Hepatocyte (in vitro differentiated cells): ENCODE measurements around the gene UBAP2. TPM values are rescaled to one million over a fixed set of nuclear protein-coding genes. Genes with fewer than 3 reads are reported as not detected.

Experiments used
- DNase-seq: peaks from one replicate; pipeline ENCODE4 v3.0.0-alpha.2; 2016; ENCODE audit warnings: low spot score
- H2AFZ ChIP-seq: fragments of 200-600 bp; sonication (generic); 2 replicates; pipeline ENCODE4 v1.6.0; 2016; ENCODE audit warnings: antibody characterized with exemption, mild to moderate bottlenecking
- H3K27ac ChIP-seq: fragments of 200-600 bp; sonication (generic); 2 replicates; pipeline ENCODE4 v1.5.1; 2016; ENCODE audit warnings: mild to moderate bottlenecking
- H3K27me3 ChIP-seq: fragments of 200-600 bp; sonication (generic); 2 replicates; pipeline ENCODE4 v1.6.1; 2016
- H3K36me3 ChIP-seq: fragments of 200-600 bp; sonication (generic); replicated peaks from 2 replicates; pipeline ENCODE4 v1.5.1; 2016; ENCODE audit warnings: low read depth; ENCODE audit not compliant: insufficient read depth
- H3K4me1 ChIP-seq: fragments of 200-600 bp; sonication (generic); 2 replicates; pipeline ENCODE4 v1.5.1; 2016; ENCODE audit warnings: mild to moderate bottlenecking, moderate library complexity; ENCODE audit not compliant: insufficient read depth
- H3K4me2 ChIP-seq: fragments of 200-600 bp; sonication (generic); 2 replicates; pipeline ENCODE4 v1.6.0; 2016
- H3K4me3 ChIP-seq: fragments of 200-600 bp; sonication (generic); 2 replicates; pipeline ENCODE4 v1.5.1; 2016; ENCODE audit warnings: mild to moderate bottlenecking
- H3K79me2 ChIP-seq: fragments of 200-600 bp; sonication (generic); 2 replicates; pipeline ENCODE4 v1.6.0; 2017; ENCODE audit warnings: mild to moderate bottlenecking
- H3K9me2 ChIP-seq: fragments of 200-600 bp; sonication (generic); replicated peaks from 2 replicates; pipeline ENCODE4 v1.6.0; 2017; ENCODE audit warnings: mild to moderate bottlenecking; ENCODE audit not compliant: insufficient read depth
- H3K9me3 ChIP-seq: fragments of 200-600 bp; sonication (generic); 2 replicates; pipeline ENCODE4 v1.5.1; 2016; ENCODE audit warnings: low read depth, mild to moderate bottlenecking
- H4K20me1 ChIP-seq: fragments of 200-600 bp; sonication (generic); 2 replicates; pipeline ENCODE4 v1.6.0; 2016; ENCODE audit warnings: mild to moderate bottlenecking; ENCODE audit not compliant: insufficient read depth, poor library complexity, severe bottlenecking
- CTCF ChIP-seq: fragments of 200-600 bp; sonication (generic); IDR thresholded peaks from 2 replicates; pipeline ENCODE4 v1.5.1; 2016; ENCODE audit warnings: antibody characterized with exemption, mild to moderate bottlenecking; ENCODE audit not compliant: poor library complexity
- EZH2 ChIP-seq: fragments of 200-600 bp; sonication (generic); IDR thresholded peaks from 2 replicates; pipeline ENCODE4 v1.6.1; 2016; ENCODE audit warnings: antibody characterized with exemption, mild to moderate bottlenecking, borderline replicate concordance
- EZH2phosphoT487 ChIP-seq: fragments of 200-600 bp; sonication (generic); IDR thresholded peaks from one replicate; pipeline ENCODE4 v1.6.1; 2018; ENCODE audit warnings: antibody characterized with exemption, mild to moderate bottlenecking, low read depth, moderate library complexity; ENCODE audit not compliant: unreplicated experiment, severe bottlenecking
- WGBS: methylation state at CpG from one replicate; pipeline ENCODE4 v1.1.6; 2016; ENCODE audit warnings: low lambda C conversion rate; ENCODE audit errors: missing lambda C conversion rate; 5-methylcytosine and 5-hydroxymethylcytosine counted together
- polyA plus RNA-seq: library from polyadenylated mRNA; unstranded; fragments of >200 nt; fragmentation: Nextera tagmentation; extraction: Ambion mirVana; gene quantifications from 2 replicates; pipeline ENCODE4 v1.2.1, GENCODE V29; 2016
- total RNA-seq: library from RNA; depleted of rRNA; stranded (reverse); fragments of >200 nt; gene quantifications from 2 replicates; pipeline ENCODE4 v1.2.3, GENCODE V29; 2014

UBAP2 gene
- total and polyA plus RNA-seq, 2 experiments from 2014 or later = 22.4 to 24.9 TPM

DNA sequence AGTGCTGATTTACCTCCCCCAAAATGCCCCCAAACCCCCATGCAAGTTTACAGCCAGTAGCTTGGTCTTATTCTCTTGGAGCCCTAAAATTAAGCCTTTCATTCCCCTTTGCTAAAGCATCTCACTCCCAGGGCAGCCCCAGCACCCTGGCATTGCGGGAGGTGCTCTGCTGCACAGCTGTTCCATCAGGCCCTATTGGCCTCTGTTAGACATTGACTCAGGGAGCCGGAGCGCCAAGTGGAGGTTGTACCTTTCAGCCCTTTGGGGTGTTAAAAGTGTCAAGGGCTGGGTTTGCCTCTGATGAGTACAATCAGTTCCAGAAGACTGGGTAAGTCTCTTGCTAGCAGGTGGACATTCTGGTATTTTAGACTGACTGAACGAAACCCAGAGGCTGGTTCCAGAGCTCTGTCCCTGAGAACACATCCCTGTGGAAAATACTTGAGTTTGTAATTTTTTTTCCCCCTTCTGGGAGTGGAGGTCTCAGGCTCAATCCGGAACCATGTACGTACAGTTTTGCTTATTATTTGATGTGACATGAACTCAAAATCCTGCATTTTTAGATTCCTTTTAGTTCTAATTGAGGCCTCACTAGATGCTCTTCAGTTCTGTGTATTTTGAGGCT is 129.3 kb downstream of the UBAP2 start:
- no peaks in the 10 kb centered on the region for H3K9me3 ChIP-seq
- no peak for DNase-seq
- peak overlapping the region; percentile 37 for H3K27ac ChIP-seq
- H2AFZ ChIP-seq = no peak overlapping the region
- H3K9me2 ChIP-seq = no peaks in the 10 kb centered on the region
- no peak for TF ChIP-seq EZH2
- no peak for TF ChIP-seq CTCF
- TF ChIP-seq EZH2phosphoT487 = no peak
- peaks cover 9% of the 10 kb centered on the region for H4K20me1 ChIP-seq
- no peak overlapping the region for H3K4me2 ChIP-seq
- WGBS = 95% methylated on average over 6 of the region's 6 CpGs
- no peaks in the 10 kb centered on the region for H3K36me3 ChIP-seq
- H3K79me2 ChIP-seq = peaks cover 18% of the 10 kb centered on the region
- H3K4me1 ChIP-seq = no peaks in the 10 kb centered on the region
- no peaks in the 10 kb centered on the region for H3K27me3 ChIP-seq
- no peak overlapping the region for H3K4me3 ChIP-seq

DNA sequence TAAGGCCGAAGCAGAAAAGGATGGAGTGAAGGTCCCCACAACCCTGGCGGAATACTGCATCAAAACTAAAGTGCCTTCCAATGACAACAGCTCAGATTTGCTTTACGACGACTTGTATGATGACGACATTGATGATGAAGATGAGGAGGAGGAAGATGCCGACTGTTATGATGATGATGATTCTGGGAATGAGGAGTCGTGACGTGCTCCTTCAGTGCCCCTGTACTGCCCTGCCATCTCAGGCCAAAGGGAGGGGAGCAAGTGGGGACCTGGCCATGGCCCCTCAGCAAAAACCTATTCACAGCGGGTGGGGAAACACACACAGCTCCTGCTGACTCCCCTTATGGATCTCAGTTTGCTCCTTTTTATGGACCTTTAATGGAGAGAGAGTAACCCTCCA is 131.7 kb downstream of the UBAP2 start:
- H3K36me3 ChIP-seq = peaks cover 5% of the 10 kb centered on the region
- no peak overlapping the region for H3K4me3 ChIP-seq
- H4K20me1 ChIP-seq = peaks cover 11% of the 10 kb centered on the region
- no peaks in the 10 kb centered on the region for H3K9me3 ChIP-seq
- no peak overlapping the region for H2AFZ ChIP-seq
- no peak overlapping the region for H3K4me2 ChIP-seq
- no peaks in the 10 kb centered on the region for H3K9me2 ChIP-seq
- 96% methylated on average over 9 of the region's 9 CpGs for WGBS
- peaks cover 42% of the 10 kb centered on the region for H3K79me2 ChIP-seq
- DNase-seq = no peak
- no peak overlapping the region for H3K27ac ChIP-seq
- TF ChIP-seq CTCF (no peak), EZH2phosphoT487 (no peak), EZH2 (no peak)
- H3K4me1 ChIP-seq = no peaks in the 10 kb centered on the region
- H3K27me3 ChIP-seq = no peaks in the 10 kb centered on the region

- Histone ChIP-seq H3K4me3 (no peak overlapping the region), H4K20me1 (peaks cover 19% of the 10 kb centered on the region), H3K36me3 (peaks cover 5% of the 10 kb centered on the region), H3K4me1 (no peaks in the 10 kb centered on the region), H3K27me3 (no peaks in the 10 kb centered on the region), H3K9me2 (no peaks in the 10 kb centered on the region), H3K79me2 (peaks cover 59% of the 10 kb centered on the region), H3K9me3 (no peaks in the 10 kb centered on the region), H3K4me2 (no peak overlapping the region), H2AFZ (no peak overlapping the region), H3K27ac (no peak overlapping the region)
- 88% methylated on average over 3 of the region's 3 CpGs for WGBS
- DNase-seq = no peak
- TF ChIP-seq EZH2 (no peak), EZH2phosphoT487 (no peak), CTCF (no peak)
Measured at GRCh38 chr9:33914887-33915628, 133.6 kb downstream of the UBAP2 start.
